ENCODE results near the gene TRANK1. TPM values are rescaled to one million over a fixed set of nuclear protein-coding genes. Genes with fewer than 3 reads are reported as not detected.

TRANK1 gene
- total RNA-seq, 4 donors from 2014 or later: 2.5 to 4.8 (median 3.7) TPM

DNA sequence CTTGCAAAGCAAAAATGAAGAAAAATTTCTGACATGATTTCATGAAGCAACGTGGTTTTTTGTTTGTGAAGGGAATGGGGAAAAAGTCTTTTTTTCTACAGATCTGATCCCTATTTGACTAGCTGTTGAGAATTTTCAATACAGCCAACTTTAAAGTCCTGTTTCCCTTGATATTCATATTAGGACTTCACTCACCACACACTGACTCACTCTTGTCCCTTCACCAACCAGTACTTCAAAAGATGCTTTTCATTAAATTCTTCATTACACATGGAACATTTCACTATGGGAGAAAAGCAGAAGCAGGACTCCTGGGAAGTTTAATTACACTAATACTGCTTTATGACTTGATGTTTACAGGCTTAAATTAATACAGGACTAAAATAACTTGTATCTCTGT is 16.6 kb downstream of the TRANK1 start:
- H3K4me3 ChIP-seq: no peak overlapping the region

DNA sequence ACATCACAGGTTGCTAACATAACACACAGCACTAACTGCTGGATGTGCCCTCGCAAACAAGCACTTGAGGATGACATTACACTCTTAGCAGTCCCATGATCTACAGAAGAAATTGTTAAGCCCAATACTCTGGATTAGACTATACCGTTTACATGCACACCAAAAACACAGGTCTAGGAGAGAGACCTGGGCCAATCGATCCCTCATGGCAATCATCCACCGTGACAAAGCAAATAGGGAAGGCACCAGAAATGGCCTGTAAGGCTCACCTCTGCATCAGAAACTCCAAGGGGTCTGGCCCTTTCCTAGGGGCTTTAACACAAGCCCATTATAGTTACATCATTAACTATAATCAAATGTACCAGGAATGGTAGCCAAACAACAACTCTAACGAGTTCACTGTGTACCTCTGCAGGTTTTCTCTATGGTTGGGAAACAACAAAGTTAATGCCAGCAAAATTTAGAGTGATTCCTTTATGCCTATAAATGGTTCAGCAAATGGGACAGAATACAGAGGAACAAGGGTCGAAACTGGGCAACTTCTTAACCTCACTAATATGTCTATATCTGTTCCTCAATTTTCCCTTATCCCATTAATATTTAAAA is 18.5 kb downstream of the TRANK1 start:
- Histone ChIP-seq H3K4me3 (no peak overlapping the region), H3K9me3 (no peaks in the 10 kb centered on the region), H3K36me3 (no peaks in the 10 kb centered on the region), H3K27me3 (no peaks in the 10 kb centered on the region), H3K27ac (no peak overlapping the region), H3K4me1 (no peaks in the 10 kb centered on the region)
- 77% methylated on average over 6 of the region's 6 CpGs for WGBS
- no peak for DNase-seq (ENCODE audit: low spot score in 2 of 2)
- TF ChIP-seq POLR2AphosphoS5 (IDR thresholded peaks at IDR 0.05) (no peak), EP300 (IDR thresholded peaks at IDR 0.05) (no peak), POLR2A (IDR thresholded peaks at IDR 0.05) (no peak)
- TF ChIP-seq, protein P1, sequence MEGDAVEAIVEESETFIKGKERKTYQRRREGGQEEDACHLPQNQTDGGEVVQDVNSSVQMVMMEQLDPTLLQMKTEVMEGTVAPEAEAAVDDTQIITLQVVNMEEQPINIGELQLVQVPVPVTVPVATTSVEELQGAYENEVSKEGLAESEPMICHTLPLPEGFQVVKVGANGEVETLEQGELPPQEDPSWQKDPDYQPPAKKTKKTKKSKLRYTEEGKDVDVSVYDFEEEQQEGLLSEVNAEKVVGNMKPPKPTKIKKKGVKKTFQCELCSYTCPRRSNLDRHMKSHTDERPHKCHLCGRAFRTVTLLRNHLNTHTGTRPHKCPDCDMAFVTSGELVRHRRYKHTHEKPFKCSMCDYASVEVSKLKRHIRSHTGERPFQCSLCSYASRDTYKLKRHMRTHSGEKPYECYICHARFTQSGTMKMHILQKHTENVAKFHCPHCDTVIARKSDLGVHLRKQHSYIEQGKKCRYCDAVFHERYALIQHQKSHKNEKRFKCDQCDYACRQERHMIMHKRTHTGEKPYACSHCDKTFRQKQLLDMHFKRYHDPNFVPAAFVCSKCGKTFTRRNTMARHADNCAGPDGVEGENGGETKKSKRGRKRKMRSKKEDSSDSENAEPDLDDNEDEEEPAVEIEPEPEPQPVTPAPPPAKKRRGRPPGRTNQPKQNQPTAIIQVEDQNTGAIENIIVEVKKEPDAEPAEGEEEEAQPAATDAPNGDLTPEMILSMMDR (IDR thresholded peaks at IDR 0.05): no peak

More for the DNA sequence above, 16.6 kb downstream of the TRANK1 start:
- no peak for DNase-seq (ENCODE audit: low spot score in 2 of 2)
- no peak overlapping the region for H3K27ac ChIP-seq
- H3K9me3 ChIP-seq: no peaks in the 10 kb centered on the region
- TF ChIP-seq POLR2AphosphoS5 (IDR thresholded peaks at IDR 0.05) (no peak), EP300 (IDR thresholded peaks at IDR 0.05) (no peak), POLR2A (IDR thresholded peaks at IDR 0.05) (no peak)
- TF ChIP-seq, protein P1 (IDR thresholded peaks at IDR 0.05): no peak
- H3K4me1 ChIP-seq: no peaks in the 10 kb centered on the region
- 89% methylated on average over 1 of the region's 1 CpG for WGBS
- H3K27me3 ChIP-seq: no peaks in the 10 kb centered on the region
- H3K36me3 ChIP-seq: no peaks in the 10 kb centered on the region

DNA sequence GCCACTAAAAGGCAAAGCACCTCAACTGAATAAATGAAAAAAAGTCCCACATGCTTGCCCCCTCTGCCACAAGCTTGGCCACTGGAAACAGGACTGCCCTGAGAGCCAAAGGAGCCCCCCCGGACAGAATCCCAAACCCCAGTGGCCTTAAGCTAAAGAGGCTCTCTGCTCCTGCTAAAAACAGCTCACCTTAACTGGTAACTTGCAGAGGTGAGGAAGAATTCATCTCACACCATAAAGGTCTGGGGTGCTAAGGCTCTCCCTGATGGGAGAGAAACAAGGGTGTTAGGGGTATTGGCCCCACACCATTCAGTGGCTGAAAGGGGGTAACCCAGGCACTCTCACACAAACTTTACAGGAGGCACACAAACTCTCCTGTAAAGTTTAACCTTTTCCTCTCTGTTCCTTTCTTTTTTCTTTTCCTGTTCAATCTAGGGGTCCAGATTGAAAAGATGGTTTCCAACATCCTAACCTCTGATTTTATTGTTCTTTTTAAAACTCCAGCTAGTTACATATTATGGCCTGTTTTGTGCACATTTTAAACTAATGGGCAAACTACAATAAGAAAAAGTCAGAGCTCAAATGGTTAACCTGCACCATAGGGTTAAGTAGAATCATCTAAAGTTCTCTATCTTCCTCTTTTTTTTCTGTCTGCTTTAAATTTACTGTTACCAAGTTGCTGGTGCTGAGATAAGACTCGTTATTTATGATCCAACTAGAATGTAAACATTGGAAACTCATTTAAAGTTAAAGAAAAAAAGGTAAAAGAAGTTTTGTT is 19.9 kb downstream of the TRANK1 start:
- Histone ChIP-seq H3K27me3 (no peaks in the 10 kb centered on the region), H3K27ac (no peak overlapping the region), H3K9me3 (peaks cover 4% of the 10 kb centered on the region), H3K36me3 (no peaks in the 10 kb centered on the region), H3K4me3 (no peak overlapping the region), H3K4me1 (no peaks in the 10 kb centered on the region)
- 48% methylated on average over 2 of the region's 2 CpGs for WGBS
- TF ChIP-seq POLR2AphosphoS5 (IDR thresholded peaks at IDR 0.05): no peak
- no peak for DNase-seq (ENCODE audit: low spot score in 2 of 2)

DNA sequence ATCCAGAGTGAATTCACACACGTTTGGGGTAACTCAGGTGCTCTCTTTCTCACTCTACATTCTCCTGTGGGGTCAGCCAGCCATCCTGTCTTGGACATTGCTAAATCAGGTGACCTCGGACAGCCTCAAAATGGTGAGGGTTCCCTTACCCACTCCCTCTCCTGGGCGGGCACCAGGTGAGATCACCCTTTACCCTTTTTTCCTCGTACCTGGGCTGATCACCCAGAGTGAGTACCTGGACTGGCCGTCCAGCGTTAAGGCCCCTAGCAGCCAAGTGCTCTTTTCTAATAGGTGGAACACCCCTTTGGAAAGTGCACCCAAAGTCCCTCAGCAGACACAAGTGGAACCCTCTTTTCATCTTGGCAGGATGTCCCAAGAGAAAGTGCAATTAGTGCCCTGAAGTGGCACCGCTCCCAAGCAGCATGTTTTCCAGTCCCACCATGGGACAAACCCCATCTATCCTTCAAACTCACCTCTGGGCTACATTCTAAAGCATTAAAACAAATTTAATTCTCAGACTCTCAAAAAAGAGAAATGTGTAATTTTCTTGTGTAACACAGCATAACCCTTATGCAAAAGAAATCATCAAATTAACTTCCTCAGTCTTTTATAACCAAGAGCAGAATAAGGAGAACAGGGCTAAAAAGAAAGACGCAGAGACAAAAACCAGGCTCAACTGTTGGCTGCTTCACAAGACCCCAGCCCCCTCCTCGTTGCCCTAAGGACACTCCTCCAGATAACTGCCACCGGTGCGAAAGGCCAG is 20.7 kb downstream of the TRANK1 start:
- no peaks in the 10 kb centered on the region for H3K27me3 ChIP-seq
- 79% methylated on average over 10 of the region's 11 CpGs for WGBS
- no peak for DNase-seq (ENCODE audit: low spot score in 2 of 2)
- TF ChIP-seq POLR2A (IDR thresholded peaks at IDR 0.05) (no peak), POLR2AphosphoS5 (IDR thresholded peaks at IDR 0.05) (no peak), EP300 (IDR thresholded peaks at IDR 0.05) (no peak)
- TF ChIP-seq, protein P1 (IDR thresholded peaks at IDR 0.05): no peak
- no peaks in the 10 kb centered on the region for H3K4me1 ChIP-seq
- H3K9me3 ChIP-seq: peaks cover 4% of the 10 kb centered on the region
- H3K27ac ChIP-seq: no peak overlapping the region
- H3K36me3 ChIP-seq: no peaks in the 10 kb centered on the region
- H3K4me3 ChIP-seq: no peak overlapping the region

DNA sequence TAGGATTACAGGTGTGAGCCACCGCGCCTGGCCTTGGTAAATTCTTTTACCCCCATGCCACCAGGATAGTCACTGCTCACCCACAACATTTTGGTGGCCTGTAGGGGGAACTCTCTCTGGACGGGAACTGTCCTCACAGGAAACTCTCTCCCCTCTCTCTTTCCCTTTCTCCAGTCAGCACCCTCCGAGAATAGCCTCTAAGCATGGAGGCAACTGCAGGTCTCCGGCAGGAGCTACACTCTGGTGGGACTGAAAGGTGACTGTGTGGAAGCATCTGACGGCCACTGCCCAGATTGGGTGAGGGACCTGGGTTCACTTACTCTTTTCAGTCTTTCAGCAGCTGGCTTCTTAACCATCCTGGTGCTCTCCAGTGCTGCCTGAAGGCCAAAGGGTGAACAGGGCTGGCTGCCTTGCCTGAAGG is 21.3 kb downstream of the TRANK1 start:
- Histone ChIP-seq H3K9me3 (peaks cover 4% of the 10 kb centered on the region), H3K4me1 (no peaks in the 10 kb centered on the region), H3K4me3 (no peak overlapping the region), H3K27ac (no peak overlapping the region), H3K36me3 (no peaks in the 10 kb centered on the region), H3K27me3 (no peaks in the 10 kb centered on the region)
- TF ChIP-seq POLR2A (IDR thresholded peaks at IDR 0.05) (no peak), POLR2AphosphoS5 (IDR thresholded peaks at IDR 0.05) (no peak), EP300 (IDR thresholded peaks at IDR 0.05) (no peak)
- TF ChIP-seq, protein P1 (IDR thresholded peaks at IDR 0.05): no peak
- no peak for DNase-seq (ENCODE audit: low spot score in 2 of 2)
- WGBS: 77% methylated on average over 6 of the region's 6 CpGs

Measured in suprapubic skin (tissue), 4 donors.